ENCODE results near the gene SNCAIP. TPM values are rescaled to one million over a fixed set of nuclear protein-coding genes. Genes with fewer than 3 reads are reported as not detected.

SNCAIP gene
- total and polyA plus RNA-seq, 8 donors, result 0.45 to 10.6 (median 2.6) TPM; not detected in 1

DNA sequence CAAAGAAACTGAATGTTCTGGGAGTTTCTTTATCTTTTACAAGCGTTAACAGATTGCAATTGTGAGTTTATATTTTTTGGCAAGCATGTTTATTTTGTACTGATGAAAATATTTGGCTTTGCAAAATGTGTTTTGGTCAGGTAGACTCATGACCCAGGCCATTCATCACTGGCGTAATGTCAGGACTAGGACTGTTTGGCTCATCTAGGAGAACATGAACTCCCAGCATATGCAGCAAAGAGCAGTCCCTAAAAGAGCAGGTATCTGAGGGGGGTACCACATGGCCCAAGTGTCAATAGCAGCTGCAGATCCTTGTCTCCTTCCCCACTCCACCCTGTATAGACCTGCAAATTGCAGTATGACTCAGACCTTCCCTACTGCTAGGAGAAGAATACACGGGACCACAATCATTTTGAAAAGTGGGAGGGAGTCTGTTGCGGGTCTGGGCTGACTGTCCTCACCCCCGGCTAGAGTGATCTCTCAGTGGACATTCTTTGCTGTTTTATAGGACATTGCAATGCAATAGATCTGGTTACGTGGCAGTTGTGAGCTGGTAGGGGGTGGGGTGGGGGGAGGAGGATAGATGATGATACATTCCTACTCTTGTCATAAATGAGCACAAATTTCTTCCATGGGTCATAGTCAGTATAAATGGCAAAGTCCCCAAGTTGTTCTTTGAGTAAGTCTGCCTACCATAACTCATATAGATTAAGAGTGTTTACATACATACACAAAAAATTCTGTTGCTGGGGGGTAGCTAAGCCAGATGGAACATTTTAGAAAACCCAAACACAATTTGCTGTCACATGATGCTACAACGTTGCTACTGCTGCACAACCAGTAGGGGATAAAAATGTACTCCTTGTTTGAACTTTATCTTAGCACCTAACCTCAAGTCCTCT is 20.8 kb upstream of the SNCAIP start:
- Histone ChIP-seq H3K36me3 (no peaks in the 10 kb centered on the region), H3K4me3 (no peak overlapping the region), H3K27ac (no peak overlapping the region), H3K27me3 (no peaks in the 10 kb centered on the region), H3K9me3 (no peaks in the 10 kb centered on the region), H3K4me1 (peaks cover 0 to 15% (median 4%) of the 10 kb centered on the region in 4 donors)
- TF ChIP-seq POLR2A (IDR thresholded peaks at IDR 0.05) (no peak), POLR2AphosphoS5 (IDR thresholded peaks at IDR 0.05) (no peak), EP300 (IDR thresholded peaks at IDR 0.05) (no peak)
- TF ChIP-seq, protein P1, sequence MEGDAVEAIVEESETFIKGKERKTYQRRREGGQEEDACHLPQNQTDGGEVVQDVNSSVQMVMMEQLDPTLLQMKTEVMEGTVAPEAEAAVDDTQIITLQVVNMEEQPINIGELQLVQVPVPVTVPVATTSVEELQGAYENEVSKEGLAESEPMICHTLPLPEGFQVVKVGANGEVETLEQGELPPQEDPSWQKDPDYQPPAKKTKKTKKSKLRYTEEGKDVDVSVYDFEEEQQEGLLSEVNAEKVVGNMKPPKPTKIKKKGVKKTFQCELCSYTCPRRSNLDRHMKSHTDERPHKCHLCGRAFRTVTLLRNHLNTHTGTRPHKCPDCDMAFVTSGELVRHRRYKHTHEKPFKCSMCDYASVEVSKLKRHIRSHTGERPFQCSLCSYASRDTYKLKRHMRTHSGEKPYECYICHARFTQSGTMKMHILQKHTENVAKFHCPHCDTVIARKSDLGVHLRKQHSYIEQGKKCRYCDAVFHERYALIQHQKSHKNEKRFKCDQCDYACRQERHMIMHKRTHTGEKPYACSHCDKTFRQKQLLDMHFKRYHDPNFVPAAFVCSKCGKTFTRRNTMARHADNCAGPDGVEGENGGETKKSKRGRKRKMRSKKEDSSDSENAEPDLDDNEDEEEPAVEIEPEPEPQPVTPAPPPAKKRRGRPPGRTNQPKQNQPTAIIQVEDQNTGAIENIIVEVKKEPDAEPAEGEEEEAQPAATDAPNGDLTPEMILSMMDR (IDR thresholded peaks at IDR 0.05), result no peak
- WGBS, 5 donors, result 63 to 72% (median 68%) methylated on average over 7 of the region's 7 CpGs
- intact Hi-C loops (cut with DNase I; ENCODE audit: low total_unique reads), result no loop called here
- DNase-seq, result no peak

DNA sequence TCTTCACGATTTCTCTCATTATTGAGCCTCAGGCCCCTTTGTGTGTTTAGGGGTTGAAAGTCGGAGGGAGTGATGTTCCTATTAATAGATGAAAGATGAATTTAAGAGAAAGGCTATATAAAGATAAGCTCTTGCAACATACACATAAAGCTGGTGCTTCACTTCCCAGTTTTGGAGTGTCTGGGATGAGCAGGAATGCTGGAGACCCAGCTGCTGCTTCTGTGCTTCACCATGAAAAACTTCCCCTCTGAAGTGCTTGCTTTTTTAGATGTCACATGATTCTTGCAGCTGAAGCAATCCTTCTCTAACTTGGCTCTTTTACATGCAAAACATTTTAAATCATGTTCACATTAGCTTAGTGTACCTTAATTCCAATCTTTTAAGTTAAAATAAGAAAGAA is 19.7 kb upstream of the SNCAIP start:
- no peak overlapping the region for H3K4me3 ChIP-seq
- no peak for TF ChIP-seq EP300 (IDR thresholded peaks at IDR 0.05)
- TF ChIP-seq, protein P1 (IDR thresholded peaks at IDR 0.05), result no peak
- TF ChIP-seq POLR2AphosphoS5 (IDR thresholded peaks at IDR 0.05), result no peak
- TF ChIP-seq POLR2A (IDR thresholded peaks at IDR 0.05), result no peak
- peaks cover 0 to 15% (median 4%) of the 10 kb centered on the region in 4 donors for H3K4me1 ChIP-seq
- intact Hi-C loops (cut with DNase I; ENCODE audit: low total_unique reads), result no loop called here
- WGBS, 5 donors, result 56 to 69% (median 63%) methylated on average over 2 of the region's 2 CpGs
- H3K36me3 ChIP-seq, result no peaks in the 10 kb centered on the region
- H3K9me3 ChIP-seq, result no peaks in the 10 kb centered on the region
- peak in 1 of 2 donors; percentile 38 for DNase-seq
- H3K27me3 ChIP-seq, result no peaks in the 10 kb centered on the region
- no peak overlapping the region for H3K27ac ChIP-seq

DNA sequence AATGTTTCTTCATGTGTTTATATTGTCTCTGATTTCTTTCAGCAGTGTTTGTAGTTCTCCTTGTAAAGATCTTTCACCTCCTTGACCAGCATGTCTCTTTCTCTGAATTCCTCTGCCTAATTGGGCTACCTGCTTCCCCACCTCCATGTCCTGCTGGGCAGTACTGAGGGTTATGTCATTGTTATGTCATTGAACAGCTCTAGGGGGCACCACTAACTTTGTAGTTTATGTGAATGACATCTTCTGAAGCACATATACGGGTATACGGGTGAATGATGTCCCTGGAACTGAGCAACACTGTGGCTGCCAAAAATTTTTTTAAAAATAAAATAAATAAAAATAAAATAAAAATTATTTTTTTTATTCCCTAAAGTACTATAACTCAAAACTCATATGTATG is 16.9 kb upstream of the SNCAIP start:
- 59 to 73% (median 67%) methylated on average over 2 of the region's 2 CpGs for WGBS, 5 donors
- no peak overlapping the region for H3K27ac ChIP-seq
- no peaks in the 10 kb centered on the region for H3K9me3 ChIP-seq
- no peaks in the 10 kb centered on the region for H3K36me3 ChIP-seq
- DNase-seq, result no peak
- peaks cover 0 to 15% (median 4%) of the 10 kb centered on the region in 4 donors for H3K4me1 ChIP-seq
- no peaks in the 10 kb centered on the region for H3K27me3 ChIP-seq
- intact Hi-C loops (cut with DNase I; ENCODE audit: low total_unique reads), result no loop called here
- no peak overlapping the region for H3K4me3 ChIP-seq
- no peak for TF ChIP-seq POLR2AphosphoS5 (IDR thresholded peaks at IDR 0.05)
- TF ChIP-seq POLR2A (IDR thresholded peaks at IDR 0.05), result no peak
- TF ChIP-seq EP300 (IDR thresholded peaks at IDR 0.05), result no peak
- TF ChIP-seq, protein P1 (IDR thresholded peaks at IDR 0.05), result no peak

DNA sequence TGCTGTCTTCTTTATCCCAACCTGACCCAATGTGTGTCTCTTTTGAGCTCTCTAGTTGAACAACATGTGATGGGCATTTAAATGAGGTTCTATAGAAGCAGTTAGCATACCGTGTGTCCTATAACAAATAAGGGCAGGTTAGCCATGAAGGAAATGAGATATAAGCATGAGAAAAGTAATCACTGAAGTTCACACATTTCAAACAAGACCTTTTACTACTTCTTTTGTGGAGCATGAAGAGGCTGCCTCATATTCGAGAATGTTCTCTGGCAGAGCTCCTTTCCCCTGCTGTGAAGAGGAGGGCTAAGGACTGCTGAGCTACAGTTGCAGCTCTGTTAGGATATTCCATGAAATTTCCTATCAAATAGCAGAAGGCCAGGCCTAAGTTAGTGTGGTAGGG is 15.2 kb upstream of the SNCAIP start:
- no peak for TF ChIP-seq POLR2A (IDR thresholded peaks at IDR 0.05)
- TF ChIP-seq POLR2AphosphoS5 (IDR thresholded peaks at IDR 0.05), result no peak
- TF ChIP-seq EP300 (IDR thresholded peaks at IDR 0.05), result no peak
- TF ChIP-seq, protein P1 (IDR thresholded peaks at IDR 0.05), result no peak
- 38 to 63% (median 56%) methylated on average over 2 of the region's 2 CpGs for WGBS, 5 donors
- Histone ChIP-seq H3K4me1 (peaks cover 0 to 11% (median 3%) of the 10 kb centered on the region in 4 donors), H3K36me3 (no peaks in the 10 kb centered on the region), H3K27me3 (no peaks in the 10 kb centered on the region), H3K27ac (no peak overlapping the region), H3K4me3 (no peak overlapping the region), H3K9me3 (no peaks in the 10 kb centered on the region)
- intact Hi-C loops (cut with DNase I; ENCODE audit: low total_unique reads), result no loop called here
- DNase-seq, result no peak

All from stomach (tissue), 9 donors.